GM11168 (cell line): Measurements from ENCODE around the gene SH3RF3.

Experiments used
- in situ Hi-C: fragments of 300-500 bp; cut with MboI; formaldehyde crosslinking; loops from one replicate; pipeline ENCODE4 v1.12.0; 2022; ENCODE audit warnings: low sequenced_read_pairs; ENCODE audit not compliant: unreplicated experiment

The SH3RF3 gene

DNA sequence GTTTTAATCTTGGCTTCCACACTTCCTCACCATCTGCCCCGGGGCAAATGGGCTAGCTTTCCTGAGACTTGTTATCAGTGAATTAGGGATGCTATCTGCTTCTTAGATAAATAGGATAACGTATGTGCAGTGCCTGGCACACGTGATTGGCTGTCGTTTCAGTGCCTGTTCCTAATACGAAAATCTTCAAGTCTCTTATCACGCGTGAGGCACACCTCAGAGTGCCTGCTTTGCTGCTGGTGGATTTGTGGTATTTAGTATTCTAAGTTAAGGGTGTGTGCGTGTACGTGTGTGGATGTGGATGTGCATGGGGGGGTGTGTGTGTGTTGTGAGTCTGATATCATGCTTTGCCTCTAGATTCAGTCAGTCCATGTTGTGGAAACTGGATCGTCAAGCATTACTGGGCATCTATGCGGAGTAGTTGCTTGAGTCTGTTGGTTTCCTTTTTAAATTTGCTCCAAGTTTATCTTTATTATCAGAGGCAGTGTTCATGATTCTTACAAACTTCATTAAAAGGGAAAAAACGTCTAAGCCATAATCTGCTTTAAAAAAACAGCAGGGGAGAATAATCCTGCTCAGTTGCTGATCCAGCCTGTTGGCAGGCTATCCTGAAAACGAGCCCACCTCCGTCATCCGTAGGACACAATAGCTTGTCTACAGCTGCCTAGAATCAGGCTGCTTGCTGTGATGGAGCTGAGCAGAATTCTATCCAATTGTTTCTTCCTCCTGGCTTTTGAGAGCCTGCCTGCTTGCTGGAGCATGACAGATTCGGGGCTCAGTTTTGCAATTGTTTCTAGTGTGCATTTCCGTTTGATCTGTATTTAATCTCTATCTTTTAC is 6.6 kb downstream of the SH3RF3 start:
- in situ Hi-C loops = loop anchor here (25.0 kb wide), 1 partner anchor 377 kb away; no protein-coding TSS in a partner anchor

DNA sequence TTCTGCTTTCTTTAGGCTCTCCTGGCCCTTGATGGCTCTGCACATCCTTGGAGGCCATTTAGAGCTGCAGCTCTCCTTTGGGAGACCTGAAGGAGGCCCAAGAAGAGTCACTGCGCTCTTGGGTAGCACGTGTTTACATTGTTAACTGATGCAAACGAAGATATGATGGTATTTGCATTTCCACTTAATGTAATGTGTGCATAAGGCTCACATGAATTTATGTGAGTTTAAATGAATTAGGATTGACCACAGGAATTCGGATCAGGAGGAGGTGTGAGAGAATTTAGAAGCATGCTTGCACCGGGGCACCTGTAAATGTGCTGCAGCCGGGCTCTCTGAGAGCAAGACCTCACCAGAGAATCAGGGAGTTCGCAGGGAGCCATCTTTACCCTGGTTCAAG is 7.5 kb downstream of the SH3RF3 start:
- in situ Hi-C loops = loop anchor here (25.0 kb wide), 1 partner anchor 376 kb away; no protein-coding TSS in a partner anchor

DNA sequence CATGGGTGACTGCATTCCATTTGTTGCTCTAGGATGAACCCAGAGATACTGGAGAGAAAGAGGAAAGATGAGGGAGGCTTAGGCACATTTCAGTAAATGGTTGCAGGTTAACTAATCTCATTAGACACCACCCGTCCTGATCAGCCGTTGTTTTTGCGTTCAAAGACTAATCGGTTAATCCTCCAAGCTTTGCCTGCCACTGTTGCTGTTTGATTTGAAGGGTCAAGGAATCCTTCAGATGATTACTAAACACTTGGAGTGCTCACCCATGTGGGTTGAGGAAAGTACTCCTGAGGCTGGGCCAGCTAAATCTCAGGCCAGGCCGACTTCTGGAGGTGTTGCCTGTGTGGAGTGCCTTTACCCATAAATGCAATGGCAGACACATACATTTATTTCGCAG is 8.6 kb downstream of the SH3RF3 start:
- in situ Hi-C loops = loop anchor here (25.0 kb wide), 1 partner anchor 375 kb away; no protein-coding TSS in a partner anchor

DNA sequence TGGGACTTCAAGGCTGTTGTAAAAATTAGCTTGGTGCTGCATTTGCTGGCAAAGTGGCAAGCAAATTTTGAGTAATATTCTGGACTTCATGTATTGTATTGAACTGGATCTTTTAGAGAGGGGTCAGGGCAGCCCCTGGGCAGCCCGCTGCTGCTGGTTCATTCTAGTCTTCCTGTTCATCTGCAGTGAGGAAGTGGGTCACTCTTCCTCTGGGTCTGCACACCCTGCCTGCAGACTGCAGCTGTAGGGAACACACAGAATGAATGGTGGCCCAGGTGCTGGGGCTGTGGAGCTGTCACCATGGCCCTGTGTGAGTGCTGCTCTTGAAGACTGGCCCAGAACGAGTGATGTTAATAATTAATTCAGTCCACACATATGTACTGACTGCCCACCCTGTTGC is 9.4 kb downstream of the SH3RF3 start:
- in situ Hi-C loops = loop anchor here (25.0 kb wide), 1 partner anchor 374 kb away; no protein-coding TSS in a partner anchor

DNA sequence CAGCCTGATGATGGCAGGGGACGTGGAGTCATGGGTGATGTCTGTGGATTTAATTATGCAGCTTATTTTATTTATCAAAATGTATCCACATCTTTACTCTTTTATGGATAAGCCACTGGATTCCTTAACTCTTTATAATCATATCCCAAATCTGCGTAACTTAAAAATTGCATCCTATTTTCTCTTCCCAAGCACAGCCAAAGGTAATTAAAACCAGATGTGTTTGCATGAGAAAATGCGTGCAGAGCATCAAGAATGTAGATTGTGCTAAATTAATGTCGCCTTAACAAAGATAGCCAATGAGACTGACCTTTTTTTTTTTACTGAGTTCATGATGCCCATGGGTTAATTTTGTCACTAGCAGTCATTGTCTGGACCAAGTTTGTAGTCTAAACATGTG is 10.0 kb downstream of the SH3RF3 start:
- in situ Hi-C loops = loop anchor here (25.0 kb wide), 1 partner anchor 373 kb away; no protein-coding TSS in a partner anchor

DNA sequence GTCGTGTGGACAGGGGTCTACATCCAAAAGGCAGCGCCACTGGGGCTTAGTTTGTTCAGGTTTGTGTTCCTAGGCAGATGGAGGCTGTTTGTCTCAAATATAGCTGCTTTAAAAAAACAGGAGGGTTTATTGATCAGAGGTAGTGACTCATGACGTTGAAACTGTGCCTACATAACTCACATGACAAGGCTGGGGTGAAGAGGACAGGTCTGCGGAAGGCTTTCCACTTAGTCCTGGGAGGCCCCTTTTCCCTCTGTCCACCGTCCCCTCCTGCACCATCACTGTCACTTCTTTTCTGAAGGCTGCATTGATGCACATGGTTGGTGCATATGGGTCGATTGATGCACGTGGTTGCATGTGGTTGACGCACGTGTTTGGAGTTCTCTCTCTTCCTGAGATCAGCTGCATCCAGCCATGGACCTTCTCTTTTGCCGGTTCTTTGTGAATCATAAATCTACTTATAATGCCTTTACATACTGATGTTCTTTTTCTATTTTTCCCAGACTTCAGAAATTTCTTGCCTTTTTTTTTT is 10.9 kb downstream of the SH3RF3 start:
- in situ Hi-C loops = loop anchor here (25.0 kb wide), 1 partner anchor 372 kb away; no protein-coding TSS in a partner anchor

DNA sequence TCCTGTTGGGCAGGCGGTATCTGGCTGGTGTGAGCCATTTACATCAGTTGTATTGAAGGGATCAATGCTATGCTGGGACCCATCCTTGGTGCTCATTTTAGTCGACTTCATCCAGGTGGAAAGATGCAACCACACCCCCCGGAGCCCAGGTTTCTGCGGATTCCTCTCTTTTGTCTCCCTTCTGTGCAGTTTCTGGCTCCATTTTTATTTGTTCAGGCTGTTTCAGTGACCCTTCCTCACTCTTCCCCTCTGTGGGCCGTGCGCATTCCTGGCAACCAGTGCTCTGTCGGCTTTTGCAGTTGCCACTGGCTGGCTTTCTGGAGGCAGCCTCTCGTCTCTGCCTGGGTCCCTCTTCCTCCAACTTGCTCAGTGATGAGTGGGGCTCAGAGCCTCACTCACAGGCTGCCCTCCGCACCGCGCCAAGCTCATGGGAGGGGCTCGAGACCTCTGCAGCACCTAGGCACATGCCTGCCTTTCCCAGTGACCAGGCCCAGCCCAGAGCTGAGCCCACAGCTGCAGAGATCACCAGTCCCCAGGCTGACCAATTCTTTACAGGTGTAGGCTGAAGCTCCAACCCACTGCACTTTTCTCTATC is 12.1 kb downstream of the SH3RF3 start:
- in situ Hi-C loops = loop anchor here (25.0 kb wide), 1 partner anchor 371 kb away; no protein-coding TSS in a partner anchor

DNA sequence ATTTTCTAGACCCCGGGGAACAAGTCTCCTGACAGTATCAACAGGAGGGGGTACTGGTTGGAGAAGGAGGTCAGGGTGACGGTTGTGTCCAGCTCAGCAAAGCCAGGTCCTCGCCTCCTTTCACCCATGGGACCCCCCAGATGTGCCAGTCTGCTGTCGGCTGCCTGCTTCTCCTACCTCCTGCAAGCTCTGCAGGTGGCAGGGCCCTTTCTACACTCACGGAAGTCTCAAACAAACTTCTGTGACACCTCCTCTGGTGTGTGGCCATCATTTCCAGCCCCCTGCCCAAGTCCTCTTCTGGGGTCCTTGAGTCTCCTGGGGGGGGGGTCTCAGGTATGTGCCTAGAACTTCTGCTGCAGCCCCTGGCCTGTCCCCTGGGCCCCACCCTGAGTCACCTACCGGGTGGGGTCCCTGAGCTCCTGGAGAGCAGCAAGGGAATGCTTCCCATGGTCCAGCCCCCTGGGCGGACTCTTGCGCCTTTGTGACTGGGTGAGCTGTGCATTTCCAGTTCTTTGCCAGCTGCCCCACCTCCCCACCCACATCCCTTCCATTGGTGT is 12.8 kb downstream of the SH3RF3 start:
- in situ Hi-C loops = loop anchor here (25.0 kb wide), 1 partner anchor 370 kb away; no protein-coding TSS in a partner anchor

DNA sequence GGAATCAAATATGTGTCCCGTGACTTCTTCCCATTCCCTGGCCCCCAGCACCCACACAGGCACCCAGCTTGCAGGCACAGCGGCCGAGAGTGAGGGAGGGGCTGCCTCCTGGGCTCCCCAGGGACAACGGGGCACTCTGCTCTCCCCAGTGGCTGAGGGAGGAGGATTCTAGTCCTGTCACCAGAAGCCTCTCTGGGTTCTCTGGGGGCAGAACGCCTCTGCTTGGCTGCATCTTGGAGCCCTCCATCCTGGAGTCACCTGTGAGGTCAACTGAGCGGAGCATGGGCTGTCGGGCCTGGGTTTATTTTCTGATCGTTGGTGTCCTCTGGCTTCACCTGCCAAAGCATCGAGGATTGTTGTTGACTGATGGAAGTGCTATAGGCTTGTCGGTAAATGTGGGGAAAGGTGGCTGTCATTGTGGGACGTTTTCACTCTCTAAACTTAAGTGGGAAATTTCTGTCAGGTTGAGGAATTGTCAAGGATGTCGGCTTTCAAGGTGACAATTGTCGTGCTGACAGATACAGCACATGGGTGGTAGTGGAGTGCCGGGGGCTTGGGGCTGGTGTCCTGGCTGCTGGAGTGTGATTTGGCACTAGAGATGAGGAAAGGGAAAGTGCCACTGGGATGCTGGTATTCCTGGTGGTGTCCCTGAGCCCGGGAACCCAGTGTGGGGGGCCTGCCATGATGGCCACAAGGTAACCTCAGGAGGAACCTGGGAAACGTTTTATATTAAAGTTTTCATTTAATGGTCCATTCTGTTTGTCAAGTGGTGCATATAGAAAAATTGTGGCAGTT is 13.6 kb downstream of the SH3RF3 start:
- in situ Hi-C loops = loop anchor here (25.0 kb wide), 1 partner anchor 370 kb away; no protein-coding TSS in a partner anchor

DNA sequence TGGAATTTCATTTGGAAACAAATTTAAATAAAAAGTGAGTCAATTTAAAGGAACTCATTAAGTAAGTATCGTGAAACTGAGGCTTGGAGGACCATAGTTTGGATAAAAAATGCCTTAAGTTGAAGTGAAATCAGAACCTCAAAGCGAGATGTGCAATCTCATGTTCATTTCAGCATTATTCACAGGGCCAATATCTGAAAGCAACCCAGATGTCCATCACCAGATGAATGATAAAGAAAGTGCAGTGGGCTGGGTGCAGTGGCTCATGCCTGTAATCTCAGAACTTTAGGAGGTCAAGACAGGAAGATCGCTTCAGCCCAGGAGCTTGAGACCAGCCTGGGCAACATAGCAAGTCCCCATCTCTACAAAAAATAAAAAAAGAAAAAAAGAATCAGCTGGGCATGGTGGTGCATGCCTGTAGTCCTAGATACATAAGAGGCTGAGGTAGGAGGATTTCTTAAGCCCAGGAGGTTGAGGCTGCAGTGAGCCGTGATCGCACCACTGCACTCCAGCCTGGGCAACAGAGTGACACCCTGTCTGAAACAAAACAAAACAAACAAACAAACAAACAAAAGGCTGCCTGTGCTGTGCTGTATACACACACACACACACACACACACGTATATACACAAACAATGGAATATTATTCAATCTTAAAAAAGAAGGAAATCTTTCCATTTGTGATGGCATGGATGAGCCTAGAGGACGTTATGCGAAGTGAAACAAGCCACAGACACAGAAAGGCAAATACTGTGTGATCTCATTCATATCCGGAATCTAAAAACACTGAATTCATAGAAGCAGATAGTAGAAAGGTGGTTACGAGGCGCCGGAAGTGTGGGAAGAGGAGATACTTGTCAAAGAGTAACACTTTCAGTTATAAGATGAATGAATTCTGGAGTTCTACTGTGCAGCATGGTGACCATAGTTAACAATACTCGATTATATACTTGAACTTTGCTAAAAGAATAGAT is 14.5 kb downstream of the SH3RF3 start:
- in situ Hi-C loops = loop anchor here (25.0 kb wide), 1 partner anchor 369 kb away; no protein-coding TSS in a partner anchor

DNA sequence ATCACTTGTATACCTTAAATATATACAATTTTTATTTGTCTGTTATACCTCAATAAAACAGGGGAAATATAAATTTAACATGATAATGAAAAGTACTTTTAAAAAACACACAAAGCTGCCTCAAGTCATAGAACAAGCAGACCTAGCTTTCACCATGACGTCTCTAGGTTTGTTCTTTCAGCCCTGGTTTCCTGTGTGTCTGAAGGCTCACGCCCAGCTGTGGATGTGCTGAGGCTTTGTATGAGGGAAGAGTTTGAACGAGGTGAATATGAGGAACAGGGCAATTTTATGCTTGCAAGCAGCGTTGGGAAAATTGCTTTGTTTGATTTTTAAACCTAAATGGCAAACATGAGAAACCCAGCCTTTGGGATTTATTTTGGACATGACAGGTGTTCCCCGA is 15.3 kb downstream of the SH3RF3 start:
- in situ Hi-C loops = loop anchor here (25.0 kb wide), 1 partner anchor 368 kb away; no protein-coding TSS in a partner anchor

DNA sequence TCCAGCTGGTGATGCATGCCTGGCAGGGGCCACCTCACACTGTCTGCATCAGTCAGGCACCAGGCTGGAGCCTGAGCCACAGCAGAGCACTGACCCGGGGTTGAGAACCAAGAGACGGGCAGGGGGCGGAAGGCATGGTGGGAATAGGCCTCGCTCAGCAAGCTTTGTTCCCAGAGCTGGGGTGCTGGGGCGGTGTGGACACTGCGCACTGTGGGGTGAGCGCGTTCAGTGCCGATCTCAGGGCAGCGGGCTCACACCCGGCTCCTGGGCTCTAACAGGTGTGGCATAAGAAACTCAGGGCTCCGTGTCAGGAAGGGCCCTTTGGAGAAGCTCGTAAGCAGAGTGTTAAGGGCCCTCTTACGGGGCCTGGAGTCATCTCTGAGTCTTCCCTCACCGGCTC is 15.7 kb downstream of the SH3RF3 start:
- in situ Hi-C loops = loop anchor here (25.0 kb wide), 1 partner anchor 368 kb away; no protein-coding TSS in a partner anchor

DNA sequence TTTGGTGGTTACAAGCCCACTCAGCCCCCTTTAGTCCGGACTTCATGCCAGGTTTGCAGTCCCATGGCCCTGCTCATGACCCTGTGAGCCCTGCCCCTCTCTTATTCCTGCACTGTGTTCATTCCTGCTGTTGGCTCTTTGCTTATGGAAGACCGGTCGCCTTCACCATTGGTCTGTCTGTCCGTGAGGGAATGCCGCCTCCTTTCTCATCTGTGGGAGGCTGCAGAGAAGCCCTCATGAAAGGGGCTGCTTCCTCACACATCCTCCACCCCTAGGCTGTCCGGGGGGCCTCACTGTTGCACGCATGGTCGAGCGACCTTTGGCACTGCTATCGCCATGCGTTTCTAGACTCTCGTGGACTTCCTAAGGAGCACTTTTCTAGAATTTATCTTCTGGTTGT is 16.3 kb downstream of the SH3RF3 start:
- in situ Hi-C loops = loop anchor here (25.0 kb wide), 1 partner anchor 367 kb away; no protein-coding TSS in a partner anchor

DNA sequence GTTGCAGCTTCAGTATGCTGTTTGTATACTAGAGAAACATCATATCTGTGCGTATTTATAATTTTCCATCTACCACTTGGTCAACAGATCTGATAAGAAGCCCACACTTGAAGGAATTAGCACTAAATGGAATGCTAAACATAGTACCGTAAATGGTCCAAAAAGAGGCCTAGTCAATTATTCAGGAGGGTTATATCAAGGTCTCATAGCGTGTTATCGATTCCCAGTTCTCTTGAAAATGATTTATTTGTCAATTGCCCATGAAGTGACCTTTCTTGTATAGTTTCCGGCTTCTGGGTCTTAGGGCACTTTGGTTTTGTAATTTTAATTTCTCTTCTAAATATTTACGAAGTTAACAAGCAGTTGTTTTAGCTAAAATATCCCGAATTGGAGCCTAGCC is 18.4 kb downstream of the SH3RF3 start:
- in situ Hi-C loops = loop anchor here (25.0 kb wide), 1 partner anchor 365 kb away; no protein-coding TSS in a partner anchor

DNA sequence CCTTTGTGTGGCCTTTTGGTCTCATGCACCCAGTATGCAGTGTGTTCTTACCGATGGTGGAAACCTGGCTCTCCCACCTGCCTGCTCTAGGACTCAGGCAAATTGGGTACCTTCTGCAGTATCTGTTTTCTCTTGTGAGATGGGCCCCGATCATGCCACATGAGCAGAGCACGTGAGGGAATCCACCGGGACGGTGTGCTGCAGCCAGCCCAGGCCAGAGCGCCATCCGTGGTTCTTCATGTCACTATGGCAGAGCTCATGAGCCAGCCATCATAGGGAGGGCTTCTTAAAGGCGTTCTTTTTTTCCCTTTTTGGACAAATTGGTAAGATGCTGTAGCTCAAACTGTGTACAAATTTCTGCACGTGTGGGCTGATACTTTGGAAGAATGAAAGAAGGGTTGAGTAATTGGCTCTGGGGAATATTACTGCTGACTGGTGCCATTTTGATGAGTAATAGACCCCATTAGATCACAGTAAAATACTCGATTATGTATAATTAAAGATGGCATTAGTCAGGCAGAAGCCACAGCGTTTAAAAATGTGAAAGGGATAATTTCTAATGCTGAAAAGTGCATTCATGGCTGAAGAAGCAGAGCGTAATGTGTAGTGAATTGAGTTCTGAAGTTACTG is 19.2 kb downstream of the SH3RF3 start:
- in situ Hi-C loops = loop anchor here (25.0 kb wide), 1 partner anchor 364 kb away; no protein-coding TSS in a partner anchor

DNA sequence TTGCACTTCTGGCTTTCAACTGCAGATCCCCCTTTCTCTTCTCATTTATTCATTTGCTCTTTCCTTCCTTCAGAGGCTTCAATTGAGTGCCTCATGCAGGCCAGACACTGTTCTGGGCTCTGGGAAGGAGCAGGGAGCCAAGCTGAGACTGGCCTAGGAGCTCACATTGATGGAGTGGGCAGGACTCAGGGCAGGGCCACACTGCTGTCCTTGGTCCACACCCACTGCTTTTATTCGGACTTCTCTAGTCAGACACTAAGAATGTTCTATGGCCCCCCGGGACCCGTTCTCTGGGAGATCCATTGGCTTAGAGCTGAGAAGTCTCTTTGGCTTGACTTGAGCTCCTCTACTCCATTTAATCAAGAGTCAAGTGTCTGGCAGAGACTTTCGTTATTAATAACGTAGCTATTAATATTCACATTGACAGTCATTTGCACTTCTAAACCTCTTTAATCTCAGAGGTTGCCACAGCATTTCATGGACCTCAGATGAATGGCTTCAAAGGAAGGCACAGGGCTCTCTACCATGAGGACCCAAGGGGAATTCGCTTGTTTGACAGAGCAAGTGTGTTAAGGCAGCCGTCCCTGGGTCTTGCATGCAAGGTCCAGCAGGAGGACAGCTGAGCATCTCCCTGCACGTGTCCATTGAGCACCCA is 20.1 kb downstream of the SH3RF3 start:
- in situ Hi-C loops = loop anchor here (25.0 kb wide), 1 partner anchor 363 kb away; no protein-coding TSS in a partner anchor

DNA sequence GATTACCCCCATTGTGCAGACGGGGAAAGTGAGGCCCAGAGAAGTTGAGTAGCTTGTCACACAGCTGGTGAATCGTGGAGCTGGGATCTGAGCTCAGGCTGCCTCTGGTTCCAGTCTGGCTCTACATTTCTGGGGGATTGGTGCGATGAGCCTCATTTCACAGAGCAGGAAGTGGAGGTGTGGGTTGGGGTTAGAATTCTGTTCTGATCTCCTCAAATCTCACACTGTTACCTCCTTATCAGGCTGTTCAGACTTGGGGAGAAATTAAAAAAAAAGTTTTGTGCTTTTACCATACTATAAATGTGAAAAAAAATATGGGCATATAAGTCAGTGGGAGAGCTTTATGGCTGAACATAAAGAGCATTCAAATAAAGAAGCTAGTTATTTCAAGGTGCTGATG is 21.6 kb downstream of the SH3RF3 start:
- in situ Hi-C loops = no loop called here
